Tibial nerve (tissue), 4 donors: ENCODE measurements around the gene STAC3. TPM values are rescaled to one million over a fixed set of nuclear protein-coding genes. Genes with fewer than 3 reads are reported as not detected.

ENCODE experiments used
- DNase-seq, 2 donors: peaks; one replicate each; pipeline ENCODE4 v3.0.0-alpha.2; 2019; ENCODE audit warnings: low spot score in 2 of 2
- H3K27ac ChIP-seq, 4 donors: fragments of 200-600 bp; sonication (generic) in 3 of 4; one replicate each; pipeline ENCODE4 v1.5.1; 2017 to 2019; ENCODE audit warnings: mild to moderate bottlenecking in 1 of 4
- H3K27me3 ChIP-seq, 2 donors: fragments of 200-600 bp; sonication (generic) in 1 of 2; one replicate each; pipeline versions ENCODE4 v1.5.1 to v1.6.0; 2017 to 2019
- H3K36me3 ChIP-seq, 3 donors: fragments of 200-600 bp; sonication (generic); one replicate each; pipeline ENCODE4 v1.5.1; 2018 to 2019
- H3K4me1 ChIP-seq, 4 donors: fragments of 200-600 bp; sonication (generic) in 3 of 4; one replicate each; pipeline ENCODE4 v1.5.1; 2017 to 2019
- H3K4me3 ChIP-seq, 4 donors: fragments of 200-600 bp; sonication (generic) in 3 of 4; one replicate each; pipeline ENCODE4 v1.5.1; 2017 to 2019; ENCODE audit warnings: mild to moderate bottlenecking in 1 of 4, moderate library complexity in 1 of 4
- H3K9me3 ChIP-seq, 4 donors: fragments of 200-600 bp; sonication (generic) in 3 of 4; one replicate each; pipeline ENCODE4 v1.5.1; 2017 to 2019
- CTCF ChIP-seq, 5 experiments: fragments of 200-600 bp in 3 of 5; fragments of 450-650 bp in 2 of 5; sonication (generic) in 3 of 5; IDR thresholded peaks; one replicate each; pipeline ENCODE4 v1.5.1; 2016 to 2019; ENCODE audit warnings: antibody characterized with exemption in 5 of 5, mild to moderate bottlenecking in 3 of 5, moderate library complexity in 2 of 5
- POLR2A ChIP-seq, 2 donors: fragments of 450-650 bp; IDR thresholded peaks; one replicate each; pipeline ENCODE4 v1.6.1; 2017; ENCODE audit warnings: antibody characterized with exemption in 2 of 2, mild to moderate bottlenecking in 2 of 2, moderate library complexity in 2 of 2
- WGBS, 2 donors: methylation state at CpG; one replicate each; pipeline ENCODE4 v1.1.5; 2018; 5-methylcytosine and 5-hydroxymethylcytosine counted together
- small RNA-seq: library from RNA; depleted of rRNA; stranded (forward); fragments of <200 nt; gene quantifications from one replicate; pipeline ENCODE3, GENCODE V24; 2016
- total RNA-seq, 4 donors: library from RNA; depleted of rRNA; stranded (reverse); fragments of >200 nt; gene quantifications; one replicate each; pipeline ENCODE4 v1.1.0, GENCODE V29; 2016

STAC3 gene
- total RNA-seq, 4 donors from 2014 or later: 1.7 to 5.0 (median 3.6) TPM; not detected in 1

GRCh38 chr12:57193706-57194245 lies 57.2 kb downstream of the STAC3 start:
- H3K27me3 ChIP-seq: no peaks in the 10 kb centered on the region
- no peaks in the 10 kb centered on the region for H3K4me1 ChIP-seq
- H3K36me3 ChIP-seq: peaks cover 4 to 100% (median 26%) of the 10 kb centered on the region in 3 donors
- TF ChIP-seq POLR2A (IDR thresholded peaks at IDR 0.05) (no peak), CTCF (IDR thresholded peaks at IDR 0.05) (no peak)
- no peak overlapping the region for H3K27ac ChIP-seq
- 83 to 86% methylated on average over 7 to 18 of the region's 19 CpGs for WGBS, 2 donors
- H3K4me3 ChIP-seq: no peak overlapping the region
- no peak for DNase-seq
- no peaks in the 10 kb centered on the region for H3K9me3 ChIP-seq

Small RNAs within 50 kb of the gene (small RNA-seq; reads per million reads assigned to genes)
- 0.85 reads per million for gene MIR1228

Other genes with a start within 250 kb of the STAC3 start
- 1 to 10 TPM; 3.6 to 6.8 (median 5.4) TPM for gene ZBTB39, start 244.6 kb downstream of the STAC3 start, total RNA-seq
- not detected for gene TAC3, start 234.7 kb downstream of the STAC3 start, total RNA-seq
- gene MYO1A, start 201.1 kb downstream of the STAC3 start, total RNA-seq: under 1 TPM in 2 of 4 donors, not detected in 2; 0.30 to 0.59 TPM
- 10 to 100 TPM in 1 of 4 donors, 1 to 10 TPM in 3; 4.8 to 10.2 (median 6.6) TPM for gene NEMP1, start 172.4 kb downstream of the STAC3 start, total RNA-seq
- 10 to 100 TPM; 29.3 to 42.2 (median 38.6) TPM for gene NAB2, start 162.1 kb downstream of the STAC3 start, total RNA-seq
- gene STAT6, start 139.8 kb downstream of the STAC3 start, total RNA-seq: 100 to 1,000 TPM; 140 to 247 (median 183) TPM
- gene LRP1, start 122.7 kb downstream of the STAC3 start, total RNA-seq: 100 to 1,000 TPM; 410 to 653 (median 527) TPM
- gene LRP1-AS, start 103.6 kb downstream of the STAC3 start, total RNA-seq: not detected
- gene NXPH4, start 34.4 kb downstream of the STAC3 start, total RNA-seq: 1 to 10 TPM in 1 of 4 donors, not detected in 3; 4.2 TPM
- 10 to 100 TPM; 18.4 to 77.3 (median 32.6) TPM for gene SHMT2, start 21.5 kb downstream of the STAC3 start, total RNA-seq
- gene R3HDM2, start 179.9 kb upstream of the STAC3 start, total RNA-seq: 10 to 100 TPM; 31.0 to 51.9 (median 41.6) TPM
- not detected for gene INHBC, start 183.6 kb upstream of the STAC3 start, total RNA-seq
- not detected for gene INHBE, start 204.1 kb upstream of the STAC3 start, total RNA-seq
- gene GLI1, start 208.6 kb upstream of the STAC3 start, total RNA-seq: 10 to 100 TPM; 16.2 to 61.0 (median 38.7) TPM
- 10 to 100 TPM in 2 of 4 donors, 1 to 10 TPM in 2; 5.2 to 40.5 (median 11.6) TPM for gene ARHGAP9, start 228.7 kb upstream of the STAC3 start, total RNA-seq
- 100 to 1,000 TPM in 1 of 4 donors, 10 to 100 TPM in 3; 53.5 to 101 (median 74.2) TPM for gene MARS1, start 236.9 kb upstream of the STAC3 start, total RNA-seq